Right lobe of liver (tissue), 6 donors: ENCODE results near the gene OPHN1. TPM values are rescaled to one million over a fixed set of nuclear protein-coding genes. Genes with fewer than 3 reads are reported as not detected.

Experiments used
- ATAC-seq, 4 donors: fragments of 200-7000 bp; cut with Tn5 transposase; one replicate each; pipeline ENCODE4 v1.9.1; 2020; ENCODE audit warnings: mild to moderate bottlenecking in 4 of 4, moderate library complexity in 4 of 4
- DNase-seq, 3 donors: peaks; one replicate each; pipeline ENCODE4 v3.0.0-alpha.2; 2020
- H3K27ac ChIP-seq, 3 donors: fragments of 200-600 bp; one replicate each; pipeline ENCODE4 v1.8.0; 2022
- H3K27me3 ChIP-seq, 2 donors: fragments of 200-600 bp; one replicate each; pipeline ENCODE4 v1.8.0; 2022
- H3K36me3 ChIP-seq, 4 donors: fragments of 200-600 bp; sonication (generic) in 1 of 4; one replicate each; pipeline versions ENCODE4 v1.5.1 to v1.8.0; 2017 to 2022; ENCODE audit warnings: control low read depth in 1 of 4
- H3K4me1 ChIP-seq, 4 donors: fragments of 200-600 bp; sonication (generic) in 1 of 4; one replicate each; pipeline versions ENCODE4 v1.5.1 to v1.8.0; 2017 to 2022; ENCODE audit warnings: control low read depth in 1 of 4
- H3K4me3 ChIP-seq, 3 donors: fragments of 200-600 bp; one replicate each; pipeline ENCODE4 v1.8.0; 2022
- H3K9me3 ChIP-seq, 4 donors: fragments of 200-600 bp; sonication (generic) in 1 of 4; one replicate each; pipeline versions ENCODE4 v1.5.1 to v1.8.0; 2017 to 2022; ENCODE audit warnings: control low read depth in 1 of 4
- CTCF ChIP-seq, 4 donors: fragments of 200-600 bp in 3 of 4; fragments of 450-650 bp in 1 of 4; IDR thresholded peaks; one replicate each; pipeline versions ENCODE4 v1.5.1 to v1.8.0; 2016 to 2022; ENCODE audit warnings: antibody characterized with exemption in 4 of 4, mild to moderate bottlenecking in 2 of 4
- POLR2A ChIP-seq: fragments of 450-650 bp; IDR thresholded peaks from one replicate; pipeline ENCODE4 v1.6.1; 2017; ENCODE audit warnings: antibody characterized with exemption, mild to moderate bottlenecking
- WGBS: methylation state at CpG from one replicate; pipeline ENCODE4 v1.1.6; 2018; ENCODE audit warnings: low coverage, low lambda C conversion rate; ENCODE audit not compliant: insufficient coverage; ENCODE audit errors: missing lambda C conversion rate; 5-methylcytosine and 5-hydroxymethylcytosine counted together
- intact Hi-C, 2 donors: fragments of 100-400 bp; cut with DNase I; formaldehyde crosslinking; loops; one replicate each; pipeline versions ENCODE4 v1.11.2 to v1.14.1; 2022
- total RNA-seq, 6 experiments: library from RNA; depleted of rRNA in 2 of 6; stranded (reverse); fragments of >200 nt in 2 of 6; fragmentation: NEBNext Ultra II Directional in 3 of 6; extraction: Animal tissue kit (Norgen Biotek cat#: 25700) in 3 of 6; gene quantifications; one replicate each; pipeline versions ENCODE4 v1.1.0 to v1.2.4, GENCODE V29; 2016 to 2023
- donor health status: DM: no; HTN: yes; CAD: no.
- donor health status: DM: no; HTN: no; CAD: no.
- donor health status: DM: no; HTN: no; CAD: no.
- donor health status: DM: no; HTN: yes; CAD: no.
- donor health status: DM: no; HTN: yes; CAD: no.

Gene OPHN1
- total RNA-seq, 6 experiments from 2014 or later, result 0.47 to 1.2 (median 0.81) TPM

GRCh38 chrX:68415316-68415715, 18.0 kb downstream of the OPHN1 start:
- H3K36me3 ChIP-seq, result no peaks in the 10 kb centered on the region
- no peaks in the 10 kb centered on the region for H3K4me1 ChIP-seq
- H3K27ac ChIP-seq, result no peak overlapping the region
- intact Hi-C loops, result no loop called here
- ATAC-seq, result peak in 2 of 4 donors; percentile 21 to 37
- no peak overlapping the region for H3K4me3 ChIP-seq
- TF ChIP-seq CTCF (IDR thresholded peaks at IDR 0.05) (no peak), POLR2A (no peak)
- no peaks in the 10 kb centered on the region for H3K27me3 ChIP-seq
- DNase-seq, result no peak
- no peaks in the 10 kb centered on the region for H3K9me3 ChIP-seq
- WGBS, result 33% methylated on average over 1 of the region's 1 CpG

GRCh38 chrX:68413254-68413653, 20.0 kb downstream of the OPHN1 start:
- H3K9me3 ChIP-seq, result no peaks in the 10 kb centered on the region
- H3K4me1 ChIP-seq, result no peaks in the 10 kb centered on the region
- no peak overlapping the region for H3K4me3 ChIP-seq
- ATAC-seq, result no peak
- no peak for DNase-seq
- WGBS, result 54% methylated on average over 3 of the region's 3 CpGs
- H3K36me3 ChIP-seq, result no peaks in the 10 kb centered on the region
- H3K27me3 ChIP-seq, result no peaks in the 10 kb centered on the region
- TF ChIP-seq POLR2A, result no peak
- TF ChIP-seq CTCF (IDR thresholded peaks at IDR 0.05), result no peak
- intact Hi-C loops, result no loop called here
- H3K27ac ChIP-seq, result no peak overlapping the region

DNA sequence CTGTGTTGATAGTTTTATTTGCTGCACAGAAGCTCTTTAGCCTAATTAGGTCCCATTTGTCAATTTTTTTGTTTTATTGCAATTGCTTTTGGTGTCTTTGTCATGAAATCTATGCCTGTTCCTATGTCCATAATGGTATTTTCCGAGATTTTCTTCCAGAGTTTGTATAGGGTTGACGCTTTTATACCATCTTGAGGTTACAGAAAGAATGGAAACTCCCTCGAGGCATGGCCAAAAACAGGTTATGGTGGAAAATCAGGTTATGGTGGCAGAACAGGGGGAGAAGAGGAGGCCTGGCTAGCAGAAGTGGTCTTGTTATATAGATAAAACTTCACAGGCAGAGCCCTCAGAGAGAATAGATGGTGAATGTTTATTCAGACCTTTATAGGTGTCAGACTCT, 21.6 kb downstream of the OPHN1 start:
- no peaks in the 10 kb centered on the region for H3K36me3 ChIP-seq
- DNase-seq (no peak), ATAC-seq (no peak)
- H3K9me3 ChIP-seq, result no peaks in the 10 kb centered on the region
- H3K4me3 ChIP-seq, result no peak overlapping the region
- no peak overlapping the region for H3K27ac ChIP-seq
- intact Hi-C loops, result no loop called here
- H3K4me1 ChIP-seq, result no peaks in the 10 kb centered on the region
- TF ChIP-seq CTCF (IDR thresholded peaks at IDR 0.05), result no peak
- no peak for TF ChIP-seq POLR2A
- 65% methylated on average over 3 of the region's 3 CpGs for WGBS
- H3K27me3 ChIP-seq, result no peaks in the 10 kb centered on the region

GRCh38 chrX:68409194-68409593, 24.1 kb downstream of the OPHN1 start:
- 64% methylated on average over 1 of the region's 1 CpG for WGBS
- DNase-seq (no peak), ATAC-seq (no peak)
- no peak overlapping the region for H3K27ac ChIP-seq
- no peaks in the 10 kb centered on the region for H3K4me1 ChIP-seq
- intact Hi-C loops, result no loop called here
- H3K36me3 ChIP-seq, result no peaks in the 10 kb centered on the region
- TF ChIP-seq CTCF (IDR thresholded peaks at IDR 0.05) (no peak), POLR2A (no peak)
- no peaks in the 10 kb centered on the region for H3K27me3 ChIP-seq
- no peaks in the 10 kb centered on the region for H3K9me3 ChIP-seq
- no peak overlapping the region for H3K4me3 ChIP-seq

- WGBS, result 45% methylated on average over 5 of the region's 6 CpGs
- no peak for DNase-seq
- H3K36me3 ChIP-seq, result no peaks in the 10 kb centered on the region
- no peak for ATAC-seq
- H3K4me1 ChIP-seq, result no peaks in the 10 kb centered on the region
- intact Hi-C loops, result no loop called here
- no peaks in the 10 kb centered on the region for H3K27me3 ChIP-seq
- no peaks in the 10 kb centered on the region for H3K9me3 ChIP-seq
- TF ChIP-seq POLR2A (no peak), CTCF (IDR thresholded peaks at IDR 0.05) (no peak)
- no peak overlapping the region for H3K4me3 ChIP-seq
- no peak overlapping the region for H3K27ac ChIP-seq
These were observed 29.8 kb downstream of the OPHN1 start for GRCh38 chrX:68403522-68403921.
